Lung (tissue), 12 donors: Measurements from ENCODE around the gene ZNF532. TPM values are rescaled to one million over a fixed set of nuclear protein-coding genes. Genes with fewer than 3 reads are reported as not detected.
A peak's percentile ranks its signal among the peaks of the same experiment; 100 is the strongest.

Source experiments
- ATAC-seq: fragments of 200-7000 bp; cut with Tn5 transposase; one replicate; pipeline ENCODE4 v1.9.1; 2020; ENCODE audit warnings: moderate number of reproducible peaks; ENCODE audit not compliant: insufficient read depth, low FRiP score
- DNase-seq, 3 donors: peaks; one replicate each; pipeline ENCODE4 v3.0.0-alpha.2; 2013 to 2017
- H3K27ac ChIP-seq, 2 donors: one replicate each; pipeline ENCODE4 v1.5.1; 2013; ENCODE audit warnings: mild to moderate bottlenecking in 2 of 2, moderate library complexity in 2 of 2, control low read depth in 1 of 2, inconsistent platforms in 1 of 2, low read depth in 1 of 2, low read length in 1 of 2
- H3K27me3 ChIP-seq, 3 donors: one replicate each; pipeline ENCODE4 v1.5.1; 2013; ENCODE audit warnings: low read length in 2 of 3; ENCODE audit not compliant: control insufficient read depth in 3 of 3, insufficient read depth in 3 of 3
- H3K36me3 ChIP-seq, 4 donors: one replicate each; pipeline ENCODE4 v1.5.1; 2013; ENCODE audit warnings: low read length in 4 of 4, mild to moderate bottlenecking in 1 of 4, moderate library complexity in 1 of 4; ENCODE audit not compliant: control insufficient read depth in 4 of 4, insufficient read depth in 4 of 4
- H3K4me1 ChIP-seq, 5 donors: one replicate each; pipeline ENCODE4 v1.5.1; 2013; ENCODE audit warnings: low read length in 5 of 5, mild to moderate bottlenecking in 2 of 5, moderate library complexity in 1 of 5; ENCODE audit not compliant: control insufficient read depth in 5 of 5, insufficient read depth in 5 of 5
- H3K4me3 ChIP-seq: one replicate; pipeline ENCODE4 v1.5.1; 2013; ENCODE audit warnings: mild to moderate bottlenecking, control low read depth, moderate library complexity
- H3K9ac ChIP-seq, 2 donors: one replicate each; pipeline ENCODE4 v1.5.1; 2013; ENCODE audit warnings: low read length in 2 of 2, control low read depth in 1 of 2; ENCODE audit not compliant: insufficient read depth in 1 of 2
- H3K9me3 ChIP-seq, 4 donors: one replicate each; pipeline ENCODE4 v1.5.1; 2013; ENCODE audit warnings: low read length in 3 of 4, mild to moderate bottlenecking in 1 of 4, moderate library complexity in 1 of 4; ENCODE audit not compliant: control insufficient read depth in 4 of 4, insufficient read depth in 3 of 4
- CTCF ChIP-seq: IDR thresholded peaks from 2 replicates; pipeline ENCODE4 v1.5.1; 2012; ENCODE audit warnings: mild to moderate bottlenecking; ENCODE audit errors: control extremely low read depth, extremely low read depth
- WGBS, 2 donors: extraction: QIAGEN DNeasy Blood & Tissue Kit; methylation state at CpG; one replicate each; pipeline ENCODE4 v1.1.7; 2013; 5-methylcytosine and 5-hydroxymethylcytosine counted together
- polyA plus RNA-seq, 2 donors: library from polyadenylated mRNA; stranded (reverse); fragments of 200-250 nt; gene quantifications; one replicate each; pipeline ENCODE4 v1.2.1, GENCODE V29; 2013
- total RNA-seq, 2 donors: library from RNA; depleted of rRNA in 1 of 2; stranded (reverse); fragments of >200 nt in 1 of 2; gene quantifications; one replicate each; pipeline ENCODE4 v1.2.1, GENCODE V29; 2014 to 2021
- donor health status: control.
- donor health status: control.
- donor health status: Bipolar disorder and iron deficiency.
- donor health status: healthy.
- donor health status: DM: yes; HTN: yes; CAD: no.

The ZNF532 gene
- total and polyA plus RNA-seq, 4 donors = 12.3 to 128 (median 38.6) TPM

- Histone ChIP-seq H3K36me3 (peaks cover 3 to 30% (median 18%) of the 10 kb centered on the region in 4 donors), H3K27me3 (no peaks in the 10 kb centered on the region), H3K4me1 (peaks cover 3 to 12% (median 4%) of the 10 kb centered on the region in 5 donors), H3K27ac (peak overlapping the region in 1 of 2 donors; percentile 45), H3K4me3 (no peak overlapping the region), H3K9me3 (peaks cover 0 to 3% (median 0%) of the 10 kb centered on the region in 4 donors), H3K9ac (no peak overlapping the region)
- no peak for TF ChIP-seq CTCF
- no peak for DNase-seq
- 81 to 82% methylated on average over 3 of the region's 3 CpGs for WGBS, 2 donors
- no peak for ATAC-seq
Observed at GRCh38 chr18:58937887-58938267, 73.2 kb downstream of the ZNF532 start.

GRCh38 chr18:58941426-58942099 is 76.9 kb downstream of the ZNF532 start:
- Histone ChIP-seq H3K9ac (no peak overlapping the region), H3K9me3 (peaks cover 0 to 3% (median 0%) of the 10 kb centered on the region in 4 donors), H3K27me3 (no peaks in the 10 kb centered on the region), H3K4me1 (peaks cover 0 to 7% (median 3%) of the 10 kb centered on the region in 5 donors), H3K36me3 (peaks cover 4 to 30% (median 18%) of the 10 kb centered on the region in 4 donors), H3K27ac (no peak overlapping the region), H3K4me3 (no peak overlapping the region)
- DNase-seq (no peak), ATAC-seq (no peak)
- WGBS, 2 donors = 96 to 98% methylated on average over 8 of the region's 8 CpGs
- no peak for TF ChIP-seq CTCF

GRCh38 chr18:58943896-58944295 is 79.2 kb downstream of the ZNF532 start:
- H3K4me3 ChIP-seq = no peak overlapping the region
- no peak for ATAC-seq
- no peak for TF ChIP-seq CTCF
- H3K27ac ChIP-seq = no peak overlapping the region
- H3K9me3 ChIP-seq = peaks cover 0 to 3% (median 0%) of the 10 kb centered on the region in 4 donors
- no peak overlapping the region for H3K9ac ChIP-seq
- H3K36me3 ChIP-seq = peaks cover 9 to 36% (median 16%) of the 10 kb centered on the region in 4 donors
- 64 to 84% methylated on average over 3 of the region's 3 CpGs for WGBS, 2 donors
- no peaks in the 10 kb centered on the region for H3K27me3 ChIP-seq
- peaks cover 0 to 7% (median 0%) of the 10 kb centered on the region in 5 donors for H3K4me1 ChIP-seq
- DNase-seq = no peak
